Mesendoderm (in vitro differentiated cells): ENCODE measurements around the gene PMP22.

ENCODE experiments used
- DNase-seq: peaks from one replicate; pipeline ENCODE4 v3.0.0; 2013
- H2AK5ac ChIP-seq: 2 replicates; pipeline ENCODE4 v1.6.1; 2013; ENCODE audit warnings: low read length, inconsistent platforms
- H2BK120ac ChIP-seq: 2 replicates; pipeline ENCODE4 v1.6.1; 2013; ENCODE audit warnings: low read depth, mild to moderate bottlenecking, low read length, moderate library complexity, mixed read lengths
- H2BK15ac ChIP-seq: replicated peaks from 2 replicates; pipeline ENCODE4 v1.6.1; 2013; ENCODE audit warnings: low read depth, mild to moderate bottlenecking, moderate library complexity
- H2BK5ac ChIP-seq: 2 replicates; pipeline ENCODE4 v1.6.1; 2013; ENCODE audit warnings: low read length, inconsistent platforms
- H3K18ac ChIP-seq: 2 replicates; pipeline ENCODE4 v1.6.1; 2013; ENCODE audit warnings: mild to moderate bottlenecking, low read length, mixed read lengths
- H3K23ac ChIP-seq: one replicate; pipeline ENCODE4 v1.6.1; 2013; ENCODE audit warnings: low read length
- H3K27ac ChIP-seq: 2 replicates; pipeline ENCODE4 v1.5.1; 2013; ENCODE audit warnings: low read depth, mild to moderate bottlenecking, inconsistent platforms, low read length, moderate library complexity
- H3K27me3 ChIP-seq: 2 replicates; pipeline ENCODE4 v1.6.1; 2013; ENCODE audit warnings: low read length, control low read depth, mild to moderate bottlenecking, inconsistent platforms; ENCODE audit not compliant: insufficient read depth, poor library complexity
- H3K36me3 ChIP-seq: 2 replicates; pipeline ENCODE4 v1.6.1; 2013; ENCODE audit warnings: low read length, inconsistent platforms; ENCODE audit not compliant: control insufficient read depth, insufficient read depth
- H3K4ac ChIP-seq: one replicate; pipeline ENCODE4 v1.6.1; 2013; ENCODE audit warnings: low read depth, mild to moderate bottlenecking, low read length, moderate library complexity
- H3K4me1 ChIP-seq: 2 replicates; pipeline ENCODE4 v1.6.1; 2013; ENCODE audit warnings: low read depth, low read length, inconsistent platforms; ENCODE audit not compliant: control insufficient read depth
- H3K4me2 ChIP-seq: 2 replicates; pipeline ENCODE4 v1.6.1; 2013; ENCODE audit warnings: low read length
- H3K4me3 ChIP-seq: 2 replicates; pipeline ENCODE4 v1.5.1; 2013; ENCODE audit warnings: mild to moderate bottlenecking, low read length
- H3K56ac ChIP-seq: one replicate; pipeline ENCODE4 v1.6.1; 2013; ENCODE audit warnings: low read length
- H3K79me1 ChIP-seq: 2 replicates; pipeline ENCODE4 v1.6.1; 2013; ENCODE audit warnings: low read length, inconsistent platforms
- H3K79me2 ChIP-seq: 2 replicates; pipeline ENCODE4 v1.6.1; 2013; ENCODE audit warnings: mild to moderate bottlenecking, low read length; ENCODE audit not compliant: control insufficient read depth, insufficient read depth
- H3K9ac ChIP-seq: 2 replicates; pipeline ENCODE4 v1.6.1; 2013; ENCODE audit warnings: low read length, inconsistent platforms
- H4K5ac ChIP-seq: one replicate; pipeline ENCODE4 v1.6.1; 2013; ENCODE audit warnings: low read length
- H4K8ac ChIP-seq: one replicate; pipeline ENCODE4 v1.6.1; 2013; ENCODE audit warnings: low read depth, mild to moderate bottlenecking, control low read depth, low read length, moderate library complexity
- WGBS: extraction: QIAGEN DNeasy Blood & Tissue Kit; methylation state at CpG from one replicate; pipeline ENCODE4 v1.1.7; 2013; ENCODE audit warnings: low lambda C conversion rate, missing lambda C conversion rate; ENCODE audit not compliant: insufficient coverage; ENCODE audit errors: extremely low coverage; 5-methylcytosine and 5-hydroxymethylcytosine counted together

PMP22 gene

GRCh38 chr17:15284537-15284936 is 19.4 kb upstream of the PMP22 start:
- Histone ChIP-seq H2BK5ac (no peak overlapping the region), H2BK15ac (no peak overlapping the region)
- WGBS = no CpG with 5 or more reads among the region's 2 CpGs

GRCh38 chr17:15284107-15284506 is 19.0 kb upstream of the PMP22 start:
- WGBS = no CpG with 5 or more reads among the region's 6 CpGs
- Histone ChIP-seq H3K18ac (no peak overlapping the region), H2BK5ac (no peak overlapping the region), H3K27me3 (no peaks in the 10 kb centered on the region), H3K4me1 (no peaks in the 10 kb centered on the region), H2BK120ac (no peak overlapping the region), H4K5ac (no peak overlapping the region), H3K79me2 (no peaks in the 10 kb centered on the region), H2AK5ac (no peak overlapping the region), H3K4ac (no peak overlapping the region), H3K36me3 (no peaks in the 10 kb centered on the region), H3K79me1 (no peaks in the 10 kb centered on the region), H3K27ac (no peak overlapping the region), H3K23ac (no peak overlapping the region), H3K56ac (no peak overlapping the region), H4K8ac (no peak overlapping the region), H2BK15ac (no peak overlapping the region), H3K4me3 (no peak overlapping the region), H3K9ac (no peak overlapping the region), H3K4me2 (no peak overlapping the region)
- DNase-seq = no peak

More at GRCh38 chr17:15284537-15284936, 19.4 kb upstream of the PMP22 start:
- Histone ChIP-seq H3K79me1 (no peaks in the 10 kb centered on the region), H2BK120ac (no peak overlapping the region), H3K23ac (no peak overlapping the region), H3K4ac (no peak overlapping the region), H2AK5ac (no peak overlapping the region), H4K8ac (no peak overlapping the region), H3K4me1 (no peaks in the 10 kb centered on the region), H3K27me3 (no peaks in the 10 kb centered on the region), H3K56ac (no peak overlapping the region), H4K5ac (no peak overlapping the region), H3K27ac (no peak overlapping the region), H3K4me3 (no peak overlapping the region), H3K36me3 (no peaks in the 10 kb centered on the region), H3K79me2 (no peaks in the 10 kb centered on the region), H3K9ac (no peak overlapping the region), H3K18ac (no peak overlapping the region), H3K4me2 (no peak overlapping the region)
- DNase-seq = no peak

- Histone ChIP-seq H3K9ac (no peak overlapping the region), H2AK5ac (no peak overlapping the region), H3K4me1 (no peaks in the 10 kb centered on the region), H3K4me2 (no peak overlapping the region), H3K36me3 (no peaks in the 10 kb centered on the region), H3K23ac (no peak overlapping the region), H3K27me3 (no peaks in the 10 kb centered on the region), H2BK15ac (no peak overlapping the region), H3K56ac (no peak overlapping the region), H3K4ac (no peak overlapping the region), H3K27ac (no peak overlapping the region), H3K18ac (no peak overlapping the region), H3K4me3 (no peak overlapping the region), H4K5ac (no peak overlapping the region), H3K79me2 (no peaks in the 10 kb centered on the region), H2BK120ac (no peak overlapping the region), H4K8ac (no peak overlapping the region), H3K79me1 (no peaks in the 10 kb centered on the region), H2BK5ac (no peak overlapping the region)
- WGBS = no CpG with 5 or more reads among the region's 3 CpGs
- no peak for DNase-seq
These were observed 16.8 kb upstream of the PMP22 start for GRCh38 chr17:15281909-15282308.

- Histone ChIP-seq H3K27ac (no peak overlapping the region), H4K8ac (no peak overlapping the region), H3K79me2 (no peaks in the 10 kb centered on the region), H3K27me3 (no peaks in the 10 kb centered on the region), H2BK5ac (no peak overlapping the region), H3K4me1 (no peaks in the 10 kb centered on the region), H3K23ac (no peak overlapping the region), H3K36me3 (no peaks in the 10 kb centered on the region), H4K5ac (no peak overlapping the region), H3K4me2 (no peak overlapping the region), H3K56ac (no peak overlapping the region), H3K9ac (no peak overlapping the region), H2BK120ac (no peak overlapping the region), H3K4me3 (no peak overlapping the region), H2BK15ac (no peak overlapping the region), H3K4ac (no peak overlapping the region), H3K79me1 (no peaks in the 10 kb centered on the region), H3K18ac (no peak overlapping the region), H2AK5ac (no peak overlapping the region)
- no CpG with 5 or more reads among the region's 2 CpGs for WGBS
- DNase-seq = peak; percentile 34
These were observed 13.9 kb upstream of the PMP22 start for GRCh38 chr17:15278924-15279477.

GRCh38 chr17:15278380-15278779 is 13.3 kb upstream of the PMP22 start:
- Histone ChIP-seq H3K23ac (no peak overlapping the region), H3K27ac (no peak overlapping the region), H3K18ac (no peak overlapping the region), H3K4me1 (no peaks in the 10 kb centered on the region), H4K8ac (no peak overlapping the region), H2AK5ac (no peak overlapping the region), H4K5ac (no peak overlapping the region), H3K4ac (no peak overlapping the region), H3K4me2 (no peak overlapping the region), H3K36me3 (no peaks in the 10 kb centered on the region), H3K4me3 (no peak overlapping the region), H3K79me2 (no peaks in the 10 kb centered on the region), H2BK120ac (no peak overlapping the region), H3K79me1 (no peaks in the 10 kb centered on the region), H3K56ac (no peak overlapping the region), H3K27me3 (no peaks in the 10 kb centered on the region), H2BK15ac (no peak overlapping the region), H3K9ac (no peak overlapping the region), H2BK5ac (no peak overlapping the region)
- WGBS = no CpG with 5 or more reads among the region's 6 CpGs
- DNase-seq = peak; percentile 32

GRCh38 chr17:15274017-15274416 is 8.9 kb upstream of the PMP22 start:
- Histone ChIP-seq H3K18ac (no peak overlapping the region), H3K23ac (no peak overlapping the region), H2BK5ac (no peak overlapping the region), H3K27me3 (no peaks in the 10 kb centered on the region), H2AK5ac (no peak overlapping the region), H3K36me3 (no peaks in the 10 kb centered on the region), H2BK15ac (no peak overlapping the region), H3K4me3 (no peak overlapping the region), H4K8ac (no peak overlapping the region), H3K56ac (no peak overlapping the region), H3K4ac (no peak overlapping the region), H2BK120ac (no peak overlapping the region), H4K5ac (no peak overlapping the region), H3K79me1 (no peaks in the 10 kb centered on the region), H3K9ac (no peak overlapping the region), H3K79me2 (no peaks in the 10 kb centered on the region), H3K4me1 (no peaks in the 10 kb centered on the region), H3K27ac (no peak overlapping the region), H3K4me2 (no peak overlapping the region)
- no CpG with 5 or more reads among the region's 3 CpGs for WGBS
- DNase-seq = no peak
